HUES6 (cell line): ENCODE data around the gene TMCO4.

ENCODE experiments used
- H3K27ac ChIP-seq: 2 replicates; pipeline ENCODE4 v1.7.0; 2013; ENCODE audit warnings: low read depth, mild to moderate bottlenecking, low read length, inconsistent platforms
- H3K27me3 ChIP-seq: 2 replicates; pipeline ENCODE4 v1.6.1; 2013; ENCODE audit warnings: low read length; ENCODE audit not compliant: control insufficient read depth, insufficient read depth
- H3K36me3 ChIP-seq: 2 replicates; pipeline ENCODE4 v1.6.1; 2013; ENCODE audit warnings: low read length; ENCODE audit not compliant: control insufficient read depth, insufficient read depth
- H3K4me1 ChIP-seq: 2 replicates; pipeline ENCODE4 v1.6.1; 2013; ENCODE audit warnings: low read length; ENCODE audit not compliant: control insufficient read depth, insufficient read depth
- H3K4me3 ChIP-seq: 2 replicates; pipeline ENCODE4 v1.5.1; 2013; ENCODE audit warnings: low read depth, low read length
- H3K9ac ChIP-seq: one replicate; pipeline ENCODE4 v1.6.1; 2013; ENCODE audit warnings: mild to moderate bottlenecking, low read length
- H3K9me3 ChIP-seq: 2 replicates; pipeline ENCODE4 v1.6.1; 2013; ENCODE audit warnings: low read depth, low read length; ENCODE audit not compliant: control insufficient read depth, insufficient read depth

TMCO4 gene

GRCh38 chr1:19759740-19760089 is 40.0 kb downstream of the TMCO4 start:
- Histone ChIP-seq H3K27me3 (no peaks in the 10 kb centered on the region), H3K4me1 (peaks cover 3% of the 10 kb centered on the region; the same call in 1 of the 2 replicates)

GRCh38 chr1:19758227-19758830 is 41.4 kb downstream of the TMCO4 start:
- no peak overlapping the region for H3K27ac ChIP-seq
- no peak overlapping the region for H3K9ac ChIP-seq
- H3K27me3 ChIP-seq, result no peaks in the 10 kb centered on the region
- H3K4me3 ChIP-seq, result no peak overlapping the region
- no peaks in the 10 kb centered on the region for H3K9me3 ChIP-seq
- H3K4me1 ChIP-seq, result peaks cover 3% of the 10 kb centered on the region; the same call in 1 of the 2 replicates
- no peaks in the 10 kb centered on the region for H3K36me3 ChIP-seq

More at GRCh38 chr1:19759740-19760089, 40.0 kb downstream of the TMCO4 start:
- Histone ChIP-seq H3K4me3 (no peak overlapping the region), H3K36me3 (no peaks in the 10 kb centered on the region), H3K9me3 (no peaks in the 10 kb centered on the region), H3K27ac (no peak overlapping the region), H3K9ac (no peak overlapping the region)

GRCh38 chr1:19757641-19758040 is 42.1 kb downstream of the TMCO4 start:
- no peak overlapping the region for H3K9ac ChIP-seq
- H3K36me3 ChIP-seq, result no peaks in the 10 kb centered on the region
- no peak overlapping the region for H3K27ac ChIP-seq
- H3K4me1 ChIP-seq, result peaks cover 3% of the 10 kb centered on the region; the same call in 1 of the 2 replicates
- no peaks in the 10 kb centered on the region for H3K9me3 ChIP-seq
- no peaks in the 10 kb centered on the region for H3K27me3 ChIP-seq
- no peak overlapping the region for H3K4me3 ChIP-seq

- H3K27me3 ChIP-seq, result no peaks in the 10 kb centered on the region
- no peak overlapping the region for H3K4me3 ChIP-seq
- no peak overlapping the region for H3K27ac ChIP-seq
- peaks cover 1% of the 10 kb centered on the region; the same call in 1 of the 2 replicates for H3K4me1 ChIP-seq
- no peaks in the 10 kb centered on the region for H3K36me3 ChIP-seq
- H3K9me3 ChIP-seq, result no peaks in the 10 kb centered on the region
- H3K9ac ChIP-seq, result no peak overlapping the region
These were observed 43.2 kb downstream of the TMCO4 start for GRCh38 chr1:19756480-19756879.

- H3K9me3 ChIP-seq, result no peaks in the 10 kb centered on the region
- H3K9ac ChIP-seq, result no peak overlapping the region
- H3K27me3 ChIP-seq, result no peaks in the 10 kb centered on the region
- no peak overlapping the region for H3K4me3 ChIP-seq
- H3K27ac ChIP-seq, result no peak overlapping the region
- no peaks in the 10 kb centered on the region for H3K36me3 ChIP-seq
- no peaks in the 10 kb centered on the region for H3K4me1 ChIP-seq
These were observed 45.2 kb downstream of the TMCO4 start for GRCh38 chr1:19754482-19754881.

GRCh38 chr1:19752083-19752696 is 47.5 kb downstream of the TMCO4 start:
- Histone ChIP-seq H3K27ac (no peak overlapping the region), H3K9ac (no peak overlapping the region), H3K4me3 (no peak overlapping the region), H3K9me3 (no peaks in the 10 kb centered on the region), H3K4me1 (no peaks in the 10 kb centered on the region), H3K27me3 (no peaks in the 10 kb centered on the region), H3K36me3 (no peaks in the 10 kb centered on the region)

GRCh38 chr1:19750882-19751276 is 48.8 kb downstream of the TMCO4 start:
- no peaks in the 10 kb centered on the region for H3K36me3 ChIP-seq
- H3K4me1 ChIP-seq, result no peaks in the 10 kb centered on the region
- no peak overlapping the region for H3K9ac ChIP-seq
- no peak overlapping the region for H3K4me3 ChIP-seq
- no peaks in the 10 kb centered on the region for H3K9me3 ChIP-seq
- no peaks in the 10 kb centered on the region for H3K27me3 ChIP-seq
- no peak overlapping the region for H3K27ac ChIP-seq

- Histone ChIP-seq H3K27ac (no peak overlapping the region), H3K27me3 (no peaks in the 10 kb centered on the region), H3K4me3 (no peak overlapping the region), H3K9ac (no peak overlapping the region), H3K4me1 (no peaks in the 10 kb centered on the region), H3K36me3 (no peaks in the 10 kb centered on the region), H3K9me3 (no peaks in the 10 kb centered on the region)
These were observed 49.4 kb downstream of the TMCO4 start for GRCh38 chr1:19750101-19750881.

- no peak overlapping the region for H3K4me3 ChIP-seq
- no peaks in the 10 kb centered on the region for H3K4me1 ChIP-seq
- H3K27ac ChIP-seq, result no peak overlapping the region
- H3K9me3 ChIP-seq, result no peaks in the 10 kb centered on the region
- no peak overlapping the region for H3K9ac ChIP-seq
- H3K27me3 ChIP-seq, result no peaks in the 10 kb centered on the region
- no peaks in the 10 kb centered on the region for H3K36me3 ChIP-seq
These were observed 50.0 kb downstream of the TMCO4 start for GRCh38 chr1:19749685-19750084.

- Histone ChIP-seq H3K9ac (no peak overlapping the region), H3K27me3 (no peaks in the 10 kb centered on the region), H3K27ac (no peak overlapping the region), H3K4me1 (no peaks in the 10 kb centered on the region), H3K36me3 (no peaks in the 10 kb centered on the region), H3K9me3 (no peaks in the 10 kb centered on the region), H3K4me3 (no peak overlapping the region)
These were observed 52.0 kb downstream of the TMCO4 start for GRCh38 chr1:19747761-19748160.

GRCh38 chr1:19744886-19745285 is 54.8 kb downstream of the TMCO4 start:
- no peaks in the 10 kb centered on the region for H3K27me3 ChIP-seq
- no peaks in the 10 kb centered on the region for H3K9me3 ChIP-seq
- no peak overlapping the region for H3K4me3 ChIP-seq
- no peaks in the 10 kb centered on the region for H3K36me3 ChIP-seq
- no peak overlapping the region for H3K9ac ChIP-seq
- H3K27ac ChIP-seq, result no peak overlapping the region
- H3K4me1 ChIP-seq, result no peaks in the 10 kb centered on the region
